Prostate gland (tissue), 2 donors: Measurements from ENCODE around the gene AAR2. TPM values are rescaled to one million over a fixed set of nuclear protein-coding genes. Genes with fewer than 3 reads are reported as not detected.

ENCODE experiments used
- DNase-seq: peaks from one replicate; pipeline ENCODE4 v3.0.0-alpha.2; 2019; ENCODE audit warnings: low spot score
- H3K27ac ChIP-seq, 2 donors: fragments of 200-600 bp; sonication (generic); 2 replicates each; pipeline ENCODE4 v1.5.1; 2017 to 2019
- H3K27me3 ChIP-seq: fragments of 200-600 bp; sonication (generic); replicated peaks from 2 replicates; pipeline ENCODE4 v1.5.1; 2019; ENCODE audit not compliant: insufficient read depth
- H3K36me3 ChIP-seq, 2 donors: fragments of 200-600 bp; sonication (generic); 1 replicate in 1 of 2; 2 replicates in 1 of 2; pipeline versions ENCODE4 v1.5.1 to v1.8.1; 2017 to 2019
- H3K4me1 ChIP-seq: fragments of 200-600 bp; sonication (generic); replicated peaks from 2 replicates; pipeline ENCODE4 v1.5.1; 2019
- H3K4me3 ChIP-seq, 2 donors: fragments of 200-600 bp; sonication (generic); 2 replicates each; pipeline ENCODE4 v1.5.1; 2017 to 2019
- H3K9me3 ChIP-seq: fragments of 200-600 bp; sonication (generic); 2 replicates; pipeline ENCODE4 v1.5.1; 2017
- CTCF ChIP-seq, 4 experiments: fragments of 200-600 bp in 2 of 4; fragments of 450-650 bp in 2 of 4; sonication (generic) in 2 of 4; IDR thresholded peaks; 1 replicate in 3 of 4; 2 replicates in 1 of 4; pipeline ENCODE4 v1.5.1; 2016 to 2019; ENCODE audit warnings: antibody characterized with exemption in 4 of 4, mild to moderate bottlenecking in 2 of 4, moderate library complexity in 2 of 4
- POLR2A ChIP-seq: fragments of 450-650 bp; IDR thresholded peaks from one replicate; pipeline ENCODE4 v1.6.1; 2016; ENCODE audit warnings: antibody characterized with exemption, mild to moderate bottlenecking
- POLR2AphosphoS5 ChIP-seq: sonication (generic); formaldehyde crosslinking; IDR thresholded peaks from one replicate; pipeline ENCODE4 v1.6.1; 2017; ENCODE audit warnings: antibody characterized with exemption
- WGBS: methylation state at CpG from one replicate; pipeline ENCODE4 v1.1.5; 2018; 5-methylcytosine and 5-hydroxymethylcytosine counted together
- intact Hi-C: fragments of 100-400 bp; cut with DNase I; formaldehyde crosslinking; loops from one replicate; pipeline ENCODE4 v1.14.2; 2022
- total RNA-seq, 2 donors: library from RNA; depleted of rRNA; stranded (reverse); fragments of >200 nt; gene quantifications; one replicate each; pipeline ENCODE4 v1.1.0, GENCODE V29; 2016

Gene AAR2
- total RNA-seq, 2 donors from 2014 or later: 34.7 to 44.6 TPM

- no peaks in the 10 kb centered on the region for H3K27me3 ChIP-seq
- 93% methylated on average over 11 of the region's 12 CpGs for WGBS
- no peaks in the 10 kb centered on the region for H3K36me3 ChIP-seq
- no peak for TF ChIP-seq CTCF (IDR thresholded peaks at IDR 0.05)
- no peak for TF ChIP-seq POLR2AphosphoS5
- TF ChIP-seq POLR2A: no peak
- DNase-seq: no peak
- intact Hi-C loops: no loop called here
- H3K4me1 ChIP-seq: no peaks in the 10 kb centered on the region
- no peak overlapping the region for H3K4me3 ChIP-seq
- no peaks in the 10 kb centered on the region for H3K9me3 ChIP-seq
- H3K27ac ChIP-seq: no peak overlapping the region
Measured at GRCh38 chr20:36240076-36240475, 3.8 kb downstream of the AAR2 start.

- intact Hi-C loops: no loop called here
- TF ChIP-seq CTCF (IDR thresholded peaks at IDR 0.05): no peak
- no peak for TF ChIP-seq POLR2A
- TF ChIP-seq POLR2AphosphoS5: no peak
- no peaks in the 10 kb centered on the region for H3K27me3 ChIP-seq
- no peak for DNase-seq
- H3K27ac ChIP-seq: no peak overlapping the region
- no peak overlapping the region for H3K4me3 ChIP-seq
- H3K4me1 ChIP-seq: no peaks in the 10 kb centered on the region
- no peaks in the 10 kb centered on the region for H3K9me3 ChIP-seq
- 95% methylated on average over 4 of the region's 4 CpGs for WGBS
- H3K36me3 ChIP-seq: peaks cover 0 to 4% of the 10 kb centered on the region in 2 donors
Measured at GRCh38 chr20:36241678-36242077, 5.4 kb downstream of the AAR2 start.

GRCh38 chr20:36243726-36244125 lies 7.4 kb downstream of the AAR2 start:
- no peak for DNase-seq
- no peaks in the 10 kb centered on the region for H3K4me1 ChIP-seq
- 55% methylated on average over 1 of the region's 1 CpG for WGBS
- no peaks in the 10 kb centered on the region for H3K27me3 ChIP-seq
- H3K4me3 ChIP-seq: no peak overlapping the region
- H3K9me3 ChIP-seq: no peaks in the 10 kb centered on the region
- TF ChIP-seq POLR2AphosphoS5 (no peak), CTCF (IDR thresholded peaks at IDR 0.05) (no peak), POLR2A (no peak)
- intact Hi-C loops: no loop called here
- H3K27ac ChIP-seq: no peak overlapping the region
- peaks cover 0 to 4% of the 10 kb centered on the region in 2 donors for H3K36me3 ChIP-seq

- Histone ChIP-seq H3K27me3 (no peaks in the 10 kb centered on the region), H3K4me3 (no peak overlapping the region), H3K4me1 (no peaks in the 10 kb centered on the region), H3K9me3 (no peaks in the 10 kb centered on the region), H3K27ac (no peak overlapping the region), H3K36me3 (peaks cover 0 to 4% of the 10 kb centered on the region in 2 donors)
- intact Hi-C loops: no loop called here
- 75% methylated on average over 4 of the region's 4 CpGs for WGBS
- TF ChIP-seq CTCF (IDR thresholded peaks at IDR 0.05): no peak
- TF ChIP-seq POLR2A: no peak
- no peak for TF ChIP-seq POLR2AphosphoS5
- DNase-seq: no peak
Measured at GRCh38 chr20:36246401-36246800, 10.1 kb downstream of the AAR2 start.

GRCh38 chr20:36248836-36249235 lies 12.6 kb downstream of the AAR2 start:
- peak; percentile 24 for DNase-seq
- intact Hi-C loops: no loop called here
- TF ChIP-seq POLR2AphosphoS5 (peak; percentile 41), CTCF (IDR thresholded peaks at IDR 0.05) (no peak)
- Histone ChIP-seq H3K9me3 (no peaks in the 10 kb centered on the region), H3K4me3 (no peak overlapping the region), H3K27me3 (no peaks in the 10 kb centered on the region), H3K27ac (no peak overlapping the region), H3K4me1 (no peaks in the 10 kb centered on the region), H3K36me3 (peaks cover 0 to 4% of the 10 kb centered on the region in 2 donors)
- whole genome bisulfite sequencing: 47% methylated on average over 4 of the region's 4 CpGs
